ENCODE data around the gene PHKB.

DNA sequence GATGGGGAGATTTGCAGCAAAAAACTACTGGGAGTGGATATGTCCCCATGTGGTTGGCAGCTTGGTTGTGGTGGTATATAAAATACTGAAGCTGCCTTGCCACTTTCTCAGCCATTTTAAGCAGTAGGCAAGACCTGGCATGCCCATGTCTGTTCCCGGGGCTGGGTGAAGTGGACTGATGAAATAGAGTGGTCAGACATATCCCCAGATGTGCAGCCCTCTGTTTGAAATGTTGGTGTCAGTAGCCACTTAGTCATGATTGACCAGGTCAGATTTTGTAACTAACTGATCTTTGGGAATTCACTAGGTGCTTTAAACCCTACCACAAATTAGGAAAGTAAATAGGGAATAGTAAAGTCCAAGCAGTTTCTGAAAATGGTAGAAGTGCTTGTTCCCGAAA is 151.6 kb downstream of the PHKB start:
- TF ChIP-seq, protein P1, sequence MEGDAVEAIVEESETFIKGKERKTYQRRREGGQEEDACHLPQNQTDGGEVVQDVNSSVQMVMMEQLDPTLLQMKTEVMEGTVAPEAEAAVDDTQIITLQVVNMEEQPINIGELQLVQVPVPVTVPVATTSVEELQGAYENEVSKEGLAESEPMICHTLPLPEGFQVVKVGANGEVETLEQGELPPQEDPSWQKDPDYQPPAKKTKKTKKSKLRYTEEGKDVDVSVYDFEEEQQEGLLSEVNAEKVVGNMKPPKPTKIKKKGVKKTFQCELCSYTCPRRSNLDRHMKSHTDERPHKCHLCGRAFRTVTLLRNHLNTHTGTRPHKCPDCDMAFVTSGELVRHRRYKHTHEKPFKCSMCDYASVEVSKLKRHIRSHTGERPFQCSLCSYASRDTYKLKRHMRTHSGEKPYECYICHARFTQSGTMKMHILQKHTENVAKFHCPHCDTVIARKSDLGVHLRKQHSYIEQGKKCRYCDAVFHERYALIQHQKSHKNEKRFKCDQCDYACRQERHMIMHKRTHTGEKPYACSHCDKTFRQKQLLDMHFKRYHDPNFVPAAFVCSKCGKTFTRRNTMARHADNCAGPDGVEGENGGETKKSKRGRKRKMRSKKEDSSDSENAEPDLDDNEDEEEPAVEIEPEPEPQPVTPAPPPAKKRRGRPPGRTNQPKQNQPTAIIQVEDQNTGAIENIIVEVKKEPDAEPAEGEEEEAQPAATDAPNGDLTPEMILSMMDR (conservative IDR thresholded peaks at IDR 0.05 in 1 of 2, IDR thresholded peaks at IDR 0.05 in 1 of 2; ENCODE audit: extremely low read depth in 1 of 2, insufficient read depth in 1 of 2, low read depth in 1 of 2, low read length in 2 of 2), result no peak
- TF ChIP-seq EZH2 (IDR thresholded peaks at IDR 0.05; ENCODE audit: borderline replicate concordance, low read length), result no peak

Data from mammary epithelial cell (primary cell).